Fibroblast of mammary gland (primary cell): ENCODE measurements around the gene LUZP1.

Source experiments
- DNase-seq: peaks from one replicate; pipeline ENCODE4 v3.0.0-alpha.2; 2010; ENCODE audit warnings: low read depth
- H3K4me3 ChIP-seq: 2 replicates; pipeline ENCODE4 v1.5.1; 2011; ENCODE audit warnings: low read depth, mild to moderate bottlenecking, low read length, moderate library complexity; ENCODE audit not compliant: control insufficient read depth
- CTCF ChIP-seq: conservative IDR thresholded peaks from 2 replicates; pipeline ENCODE4 v1.5.1; 2011; ENCODE audit warnings: low read depth, low read length, inconsistent platforms; ENCODE audit not compliant: control insufficient read depth, insufficient read depth

LUZP1 gene

GRCh38 chr1:23188434-23188884 lies 19.8 kb upstream of the LUZP1 start:
- DNase-seq: no peak
- TF ChIP-seq CTCF: no peak
- H3K4me3 ChIP-seq: no peak overlapping the region

DNA sequence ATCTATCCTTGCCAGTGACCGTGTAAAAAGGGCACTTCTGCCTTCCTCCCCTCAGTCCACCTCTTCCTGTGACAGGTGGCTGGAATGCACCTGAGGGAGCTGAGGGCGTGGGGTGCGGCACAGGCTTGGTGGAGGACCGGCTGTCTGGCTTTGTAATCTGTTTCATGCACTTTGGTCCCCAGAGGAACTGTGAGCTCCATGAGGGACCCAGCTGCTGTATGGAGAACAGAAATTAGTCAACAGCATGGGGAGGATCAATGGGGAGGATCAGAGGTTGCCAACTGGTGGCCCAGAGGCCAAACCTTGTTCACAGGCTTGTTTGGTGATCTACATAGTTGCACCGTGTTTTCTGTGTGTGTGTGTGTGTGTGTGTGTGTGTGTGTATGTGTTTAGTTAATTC lies 19.0 kb upstream of the LUZP1 start:
- TF ChIP-seq CTCF: no peak
- no peak overlapping the region for H3K4me3 ChIP-seq
- no peak for DNase-seq

- H3K4me3 ChIP-seq: no peak overlapping the region
- no peak for TF ChIP-seq CTCF
- DNase-seq: no peak
Observed at GRCh38 chr1:23185381-23185780, 16.7 kb upstream of the LUZP1 start.

- peak overlapping the region; percentile 10 for H3K4me3 ChIP-seq
- TF ChIP-seq CTCF: peak; percentile 59
- peak; percentile 45 for DNase-seq
Observed at GRCh38 chr1:23184212-23184934, 15.7 kb upstream of the LUZP1 start.

GRCh38 chr1:23179862-23180261 lies 11.2 kb upstream of the LUZP1 start:
- DNase-seq: no peak
- TF ChIP-seq CTCF: no peak
- no peak overlapping the region for H3K4me3 ChIP-seq

GRCh38 chr1:23178950-23179349 lies 10.3 kb upstream of the LUZP1 start:
- peak; percentile 41 for TF ChIP-seq CTCF
- peak; percentile 42 for DNase-seq
- no peak overlapping the region for H3K4me3 ChIP-seq
